Astrocyte (in vitro differentiated cells and primary cell): ENCODE measurements around the gene DDX25. TPM values are rescaled to one million over a fixed set of nuclear protein-coding genes. Genes with fewer than 3 reads are reported as not detected.

Source experiments
- DNase-seq: peaks from one replicate; pipeline ENCODE4 v3.0.0-alpha.2; 2010; ENCODE audit warnings: low read depth
- FAIRE-seq: peaks from 2 replicates; lab custom pipeline; 2011; peaks lifted over from hg19 to GRCh38; lab: Jason Lieb, UNC
- H2AFZ ChIP-seq: 2 replicates; pipeline ENCODE4 v1.6.0; 2012; ENCODE audit warnings: low read depth, low read length, inconsistent platforms
- H3K27ac ChIP-seq: 2 replicates; pipeline ENCODE4 v1.5.1; 2011; ENCODE audit warnings: low read depth, low read length, inconsistent platforms
- H3K27me3 ChIP-seq: 2 replicates; pipeline ENCODE4 v1.6.0; 2011; ENCODE audit warnings: low read length, inconsistent platforms; ENCODE audit not compliant: insufficient read depth
- H3K36me3 ChIP-seq: 2 replicates; pipeline ENCODE4 v1.5.1; 2011; ENCODE audit warnings: low read length, inconsistent platforms; ENCODE audit not compliant: insufficient read depth
- H3K4me1 ChIP-seq: 2 replicates; pipeline ENCODE4 v1.5.1; 2011; ENCODE audit warnings: low read length, inconsistent platforms; ENCODE audit not compliant: insufficient read depth
- H3K4me2 ChIP-seq: 2 replicates; pipeline ENCODE4 v1.6.0; 2012; ENCODE audit warnings: low read length, inconsistent platforms
- H3K4me3 ChIP-seq: 2 replicates; pipeline ENCODE4 v1.5.1; 2011; ENCODE audit warnings: low read depth, mild to moderate bottlenecking, low read length, inconsistent platforms; ENCODE audit not compliant: insufficient read depth
- H3K79me2 ChIP-seq: 2 replicates; pipeline ENCODE4 v1.6.0; 2012; ENCODE audit warnings: mild to moderate bottlenecking, low read length, inconsistent platforms; ENCODE audit not compliant: insufficient read depth
- H3K9ac ChIP-seq: 2 replicates; pipeline ENCODE4 v1.6.0; 2012; ENCODE audit warnings: mild to moderate bottlenecking, low read length, inconsistent platforms
- H3K9me3 ChIP-seq: 2 replicates; pipeline ENCODE4 v1.5.1; 2012; ENCODE audit warnings: low read depth, mild to moderate bottlenecking, low read length, inconsistent platforms; ENCODE audit not compliant: insufficient read depth
- H4K20me1 ChIP-seq: 2 replicates; pipeline ENCODE4 v1.6.0; 2012; ENCODE audit warnings: low read length, inconsistent platforms; ENCODE audit not compliant: insufficient read depth
- H3K27ac Mint-ChIP-seq: one replicate; pipeline ENCODE4 v1.8.0; 2021; ENCODE audit warnings: mild to moderate bottlenecking, mixed read lengths; ENCODE audit not compliant: unreplicated experiment
- H3K27me3 Mint-ChIP-seq: one replicate; pipeline ENCODE4 v1.8.0; 2021; ENCODE audit warnings: low read depth, mixed read lengths; ENCODE audit not compliant: unreplicated experiment
- H3K36me3 Mint-ChIP-seq: one replicate; pipeline ENCODE4 v1.8.0; 2021; ENCODE audit warnings: low read depth, mixed read lengths; ENCODE audit not compliant: unreplicated experiment
- H3K4me1 Mint-ChIP-seq: one replicate; pipeline ENCODE4 v1.8.0; 2021; ENCODE audit warnings: low read depth, mixed read lengths; ENCODE audit not compliant: unreplicated experiment
- H3K4me3 Mint-ChIP-seq: one replicate; pipeline ENCODE4 v1.8.0; 2021; ENCODE audit warnings: mild to moderate bottlenecking, moderate library complexity, mixed read lengths; ENCODE audit not compliant: unreplicated experiment
- H3K9me3 Mint-ChIP-seq: one replicate; pipeline ENCODE4 v1.8.0; 2021; ENCODE audit warnings: mild to moderate bottlenecking, mixed read lengths; ENCODE audit not compliant: unreplicated experiment
- EZH2 ChIP-seq: IDR thresholded peaks from 2 replicates; pipeline ENCODE4 v1.6.1; 2012; ENCODE audit warnings: mild to moderate bottlenecking, low read length, inconsistent platforms; ENCODE audit not compliant: insufficient read depth
- total RNA-seq: library from RNA; stranded (reverse); gene quantifications from 2 replicates; pipeline ENCODE4 v1.2.1, GENCODE V29; 2021
- TF ChIP-seq, protein P1 (sequence below): IDR thresholded peaks from 2 replicates; pipeline ENCODE4 v1.5.1; 2011; ENCODE audit warnings: low read depth, mild to moderate bottlenecking, inconsistent platforms, low read length, moderate library complexity; ENCODE audit not compliant: insufficient read depth

The DDX25 gene
- total RNA-seq, 1 donor from 2014 or later, result 1.1 TPM

DNA sequence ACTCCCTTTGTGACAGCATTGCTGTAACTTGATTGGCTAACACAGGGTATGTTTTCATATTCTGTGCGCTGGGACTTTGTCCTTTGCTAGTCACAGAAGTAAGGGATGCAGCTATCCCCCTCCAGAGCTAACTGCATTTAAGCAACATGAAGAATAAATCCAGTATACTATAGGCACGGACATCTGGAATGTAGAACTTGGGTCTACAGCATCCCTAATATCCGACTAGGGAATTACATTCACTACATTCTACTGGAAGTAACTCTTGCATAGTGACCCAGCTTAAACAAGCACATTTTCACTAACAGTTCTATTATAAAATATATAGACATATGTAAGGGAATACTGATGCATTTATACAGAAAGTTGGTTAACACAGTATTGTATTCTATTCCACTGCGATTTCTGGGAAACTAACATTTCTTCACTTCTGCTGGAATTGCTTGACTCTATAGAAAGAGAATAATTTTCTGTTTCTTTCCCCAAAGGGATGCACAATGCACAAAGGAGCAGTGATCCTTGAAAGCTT, 54.6 kb downstream of the DDX25 start:
- H3K4me2 ChIP-seq, result no peak overlapping the region
- no peak overlapping the region for H3K27ac ChIP-seq
- no peak overlapping the region for H3K4me3 Mint-ChIP-seq
- no peaks in the 10 kb centered on the region for H3K36me3 ChIP-seq
- H3K9ac ChIP-seq, result no peak overlapping the region
- peaks cover 1% of the 10 kb centered on the region for H3K9me3 Mint-ChIP-seq
- TF ChIP-seq EZH2, result no peak
- TF ChIP-seq, protein P1, sequence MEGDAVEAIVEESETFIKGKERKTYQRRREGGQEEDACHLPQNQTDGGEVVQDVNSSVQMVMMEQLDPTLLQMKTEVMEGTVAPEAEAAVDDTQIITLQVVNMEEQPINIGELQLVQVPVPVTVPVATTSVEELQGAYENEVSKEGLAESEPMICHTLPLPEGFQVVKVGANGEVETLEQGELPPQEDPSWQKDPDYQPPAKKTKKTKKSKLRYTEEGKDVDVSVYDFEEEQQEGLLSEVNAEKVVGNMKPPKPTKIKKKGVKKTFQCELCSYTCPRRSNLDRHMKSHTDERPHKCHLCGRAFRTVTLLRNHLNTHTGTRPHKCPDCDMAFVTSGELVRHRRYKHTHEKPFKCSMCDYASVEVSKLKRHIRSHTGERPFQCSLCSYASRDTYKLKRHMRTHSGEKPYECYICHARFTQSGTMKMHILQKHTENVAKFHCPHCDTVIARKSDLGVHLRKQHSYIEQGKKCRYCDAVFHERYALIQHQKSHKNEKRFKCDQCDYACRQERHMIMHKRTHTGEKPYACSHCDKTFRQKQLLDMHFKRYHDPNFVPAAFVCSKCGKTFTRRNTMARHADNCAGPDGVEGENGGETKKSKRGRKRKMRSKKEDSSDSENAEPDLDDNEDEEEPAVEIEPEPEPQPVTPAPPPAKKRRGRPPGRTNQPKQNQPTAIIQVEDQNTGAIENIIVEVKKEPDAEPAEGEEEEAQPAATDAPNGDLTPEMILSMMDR, result no peak
- H3K36me3 Mint-ChIP-seq, result peaks cover 14% of the 10 kb centered on the region
- H3K4me1 ChIP-seq, result no peaks in the 10 kb centered on the region
- no peaks in the 10 kb centered on the region for H3K27me3 ChIP-seq
- H3K27ac Mint-ChIP-seq, result no peak overlapping the region
- H3K9me3 ChIP-seq, result no peaks in the 10 kb centered on the region
- H3K4me1 Mint-ChIP-seq, result peaks cover 8% of the 10 kb centered on the region
- H3K27me3 Mint-ChIP-seq, result no peaks in the 10 kb centered on the region
- no peak overlapping the region for H3K4me3 ChIP-seq
- FAIRE-seq (no peak), DNase-seq (no peak)
- no peaks in the 10 kb centered on the region for H3K79me2 ChIP-seq
- no peak overlapping the region for H2AFZ ChIP-seq
- no peaks in the 10 kb centered on the region for H4K20me1 ChIP-seq

DNA sequence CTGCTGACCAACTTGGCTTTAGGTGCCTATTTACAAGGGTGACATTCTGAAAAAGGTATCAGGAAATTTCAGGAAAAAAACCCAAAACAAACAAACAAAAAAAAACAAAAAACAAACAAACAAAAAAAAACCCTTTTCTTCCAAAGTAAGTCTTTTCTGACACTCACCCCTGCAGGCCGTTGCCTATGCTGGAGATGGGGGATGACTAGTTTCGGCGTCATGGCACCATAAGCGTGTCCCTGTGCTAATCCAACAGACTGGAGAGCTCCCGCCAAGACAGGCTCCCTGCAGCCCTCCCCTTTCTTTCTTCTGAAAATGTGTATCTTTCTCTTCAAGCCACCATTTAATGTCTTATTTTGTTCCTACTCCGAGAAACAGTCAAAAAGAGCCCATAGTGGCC, 55.2 kb downstream of the DDX25 start:
- Histone ChIP-seq H3K27me3 (no peaks in the 10 kb centered on the region), H4K20me1 (no peaks in the 10 kb centered on the region), H3K4me2 (no peak overlapping the region), H3K9ac (no peak overlapping the region), H3K36me3 (no peaks in the 10 kb centered on the region), H3K79me2 (no peaks in the 10 kb centered on the region), H3K9me3 (no peaks in the 10 kb centered on the region), H2AFZ (no peak overlapping the region), H3K4me3 (no peak overlapping the region), H3K27ac (no peak overlapping the region), H3K4me1 (no peaks in the 10 kb centered on the region)
- FAIRE-seq (no peak), DNase-seq (no peak)
- Mint-ChIP-seq H3K36me3 (peaks cover 14% of the 10 kb centered on the region), H3K27me3 (no peaks in the 10 kb centered on the region), H3K27ac (no peak overlapping the region), H3K9me3 (peaks cover 1% of the 10 kb centered on the region), H3K4me1 (peaks cover 8% of the 10 kb centered on the region), H3K4me3 (no peak overlapping the region)
- no peak for TF ChIP-seq EZH2
- TF ChIP-seq, protein P1, result no peak

DNA sequence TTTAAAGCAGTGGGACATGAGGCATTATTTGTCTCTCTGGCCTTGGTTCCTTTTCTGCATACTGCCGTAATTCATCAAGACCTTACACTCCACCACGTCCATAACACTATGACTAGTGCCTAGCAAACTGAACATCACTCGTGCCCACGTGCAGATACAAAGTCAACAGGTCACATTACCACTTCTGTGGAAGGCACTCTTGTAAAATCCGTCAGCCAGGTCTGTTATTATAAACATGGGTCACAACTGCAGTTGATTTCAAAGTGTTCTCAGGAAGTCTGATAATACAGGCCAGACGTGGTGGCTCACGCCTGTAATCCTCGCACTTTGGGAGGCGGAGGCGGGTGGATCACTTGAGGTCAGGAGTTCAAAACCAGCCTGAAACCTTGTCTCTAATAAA, 55.6 kb downstream of the DDX25 start:
- Histone ChIP-seq H3K79me2 (no peaks in the 10 kb centered on the region), H3K4me3 (no peak overlapping the region), H4K20me1 (no peaks in the 10 kb centered on the region), H3K27ac (no peak overlapping the region), H3K36me3 (no peaks in the 10 kb centered on the region), H3K27me3 (no peaks in the 10 kb centered on the region), H3K9ac (no peak overlapping the region), H3K4me2 (no peak overlapping the region), H3K4me1 (no peaks in the 10 kb centered on the region), H2AFZ (no peak overlapping the region), H3K9me3 (no peaks in the 10 kb centered on the region)
- Mint-ChIP-seq H3K4me1 (peaks cover 8% of the 10 kb centered on the region), H3K27ac (no peak overlapping the region), H3K36me3 (peaks cover 14% of the 10 kb centered on the region), H3K27me3 (no peaks in the 10 kb centered on the region), H3K4me3 (no peak overlapping the region), H3K9me3 (peaks cover 1% of the 10 kb centered on the region)
- TF ChIP-seq, protein P1, result no peak
- no peak for TF ChIP-seq EZH2
- DNase-seq (no peak), FAIRE-seq (no peak)
